Mesenchymal stem cell (in vitro differentiated cells and primary cell): Measurements from ENCODE around the gene BCL2L15.

Experiments used
- DNase-seq: peaks from one replicate; pipeline ENCODE4 v3.0.0-alpha.2; 2013
- H2AFZ ChIP-seq: one replicate; pipeline ENCODE4 v1.6.1; 2013; ENCODE audit warnings: low read depth, mild to moderate bottlenecking, control low read depth, inconsistent platforms, low read length, moderate library complexity
- H2AK5ac ChIP-seq: 2 replicates; pipeline ENCODE4 v1.6.1; 2013; ENCODE audit warnings: low read length, moderate library complexity, mild to moderate bottlenecking, inconsistent platforms; ENCODE audit not compliant: severe bottlenecking
- H2BK120ac ChIP-seq: one replicate; pipeline ENCODE4 v1.6.1; 2013; ENCODE audit warnings: low read depth, mild to moderate bottlenecking, inconsistent platforms, low read length, moderate library complexity
- H2BK12ac ChIP-seq, 2 experiments: one replicate each; pipeline ENCODE4 v1.6.1; 2013; ENCODE audit warnings: inconsistent platforms in 2 of 2, low read length in 2 of 2, mild to moderate bottlenecking in 2 of 2, moderate library complexity in 2 of 2, control low read depth in 1 of 2
- H2BK15ac ChIP-seq: one replicate; pipeline ENCODE4 v1.6.1; 2013; ENCODE audit warnings: mild to moderate bottlenecking, low read depth, inconsistent platforms; ENCODE audit not compliant: poor library complexity, severe bottlenecking
- H2BK5ac ChIP-seq: 2 replicates; pipeline ENCODE4 v1.6.1; 2013; ENCODE audit warnings: low read depth, mild to moderate bottlenecking, low read length, control low read depth, inconsistent platforms; ENCODE audit not compliant: poor library complexity, severe bottlenecking
- H3K14ac ChIP-seq, 2 experiments: one replicate each; pipeline ENCODE4 v1.6.1; 2013; ENCODE audit warnings: inconsistent platforms in 2 of 2, low read length in 2 of 2, control low read depth in 1 of 2, mild to moderate bottlenecking in 1 of 2, moderate library complexity in 1 of 2
- H3K18ac ChIP-seq, 2 experiments: one replicate each; pipeline ENCODE4 v1.6.1; 2013; ENCODE audit warnings: inconsistent platforms in 2 of 2, low read length in 2 of 2, control low read depth in 1 of 2, low read depth in 1 of 2, mild to moderate bottlenecking in 1 of 2
- H3K23ac ChIP-seq, 2 experiments: one replicate each; pipeline ENCODE4 v1.6.1; 2013; ENCODE audit warnings: inconsistent platforms in 2 of 2, low read length in 2 of 2, mild to moderate bottlenecking in 2 of 2, moderate library complexity in 2 of 2, control low read depth in 1 of 2
- H3K27ac ChIP-seq: 2 replicates; pipeline ENCODE4 v1.5.1; 2013; ENCODE audit warnings: mild to moderate bottlenecking, moderate library complexity, low read length, control low read depth, inconsistent platforms; ENCODE audit not compliant: poor library complexity, severe bottlenecking
- H3K27me3 ChIP-seq, 2 experiments: 2 replicates each; pipeline versions ENCODE4 v1.6.1 to v1.7.0; 2013; ENCODE audit warnings: low read length in 2 of 2, mild to moderate bottlenecking in 2 of 2, moderate library complexity in 2 of 2, control low read depth in 1 of 2, inconsistent platforms in 1 of 2; ENCODE audit not compliant: control insufficient read depth in 1 of 2, insufficient read depth in 1 of 2
- H3K36me3 ChIP-seq, 2 experiments: 2 replicates each; pipeline versions ENCODE4 v1.6.1 to v1.7.0; 2013; ENCODE audit warnings: low read length in 2 of 2, control low read depth in 1 of 2, inconsistent platforms in 1 of 2, low read depth in 1 of 2, mild to moderate bottlenecking in 1 of 2; ENCODE audit not compliant: insufficient read depth in 2 of 2, control insufficient read depth in 1 of 2
- H3K4ac ChIP-seq, 2 experiments: one replicate each; pipeline ENCODE4 v1.6.1; 2013; ENCODE audit warnings: inconsistent platforms in 2 of 2, low read length in 2 of 2, mild to moderate bottlenecking in 2 of 2, moderate library complexity in 2 of 2, control low read depth in 1 of 2, low read depth in 1 of 2
- H3K4me1 ChIP-seq: 2 replicates; pipeline ENCODE4 v1.6.1; 2013; ENCODE audit warnings: low read depth, low read length, control low read depth; ENCODE audit not compliant: control insufficient read depth, insufficient read depth
- H3K4me2 ChIP-seq: 2 replicates; pipeline ENCODE4 v1.6.1; 2013; ENCODE audit warnings: low read length, mild to moderate bottlenecking, inconsistent platforms; ENCODE audit not compliant: poor library complexity, severe bottlenecking
- H3K4me3 ChIP-seq, 2 experiments: 2 replicates each; pipeline versions ENCODE4 v1.5.1 to v1.7.0; 2013; ENCODE audit warnings: low read length in 2 of 2, mild to moderate bottlenecking in 2 of 2, control low read depth in 1 of 2, low read depth in 1 of 2; ENCODE audit not compliant: insufficient read depth in 1 of 2
- H3K79me1 ChIP-seq: replicated peaks from 2 replicates; pipeline ENCODE4 v1.6.1; 2013; ENCODE audit warnings: mild to moderate bottlenecking, control low read depth, low read length, inconsistent platforms; ENCODE audit not compliant: poor library complexity, severe bottlenecking
- H3K9ac ChIP-seq: 2 replicates; pipeline ENCODE4 v1.7.0; 2013; ENCODE audit warnings: mild to moderate bottlenecking, low read length, moderate library complexity
- H3K9me3 ChIP-seq: 2 replicates; pipeline ENCODE4 v1.7.0; 2013; ENCODE audit warnings: mild to moderate bottlenecking, low read length; ENCODE audit not compliant: control insufficient read depth
- H4K8ac ChIP-seq: one replicate; pipeline ENCODE4 v1.6.1; 2013; ENCODE audit warnings: inconsistent platforms, mild to moderate bottlenecking, low read length, moderate library complexity
- H4K91ac ChIP-seq: one replicate; pipeline ENCODE4 v1.6.1; 2013; ENCODE audit warnings: mild to moderate bottlenecking, low read length, inconsistent platforms
- WGBS: methylation state at CpG from one replicate; pipeline ENCODE4 v1.1.7; 2013; ENCODE audit warnings: mixed read lengths; 5-methylcytosine and 5-hydroxymethylcytosine counted together

Gene BCL2L15

GRCh38 chr1:113890816-113891215 is 3.4 kb upstream of the BCL2L15 start:
- no peak overlapping the region for H2AFZ ChIP-seq
- H2BK15ac ChIP-seq, result no peak overlapping the region
- H4K8ac ChIP-seq, result no peak overlapping the region
- H3K18ac ChIP-seq, result no peak overlapping the region
- H3K4me3 ChIP-seq, result no peak overlapping the region
- peaks cover 3% of the 10 kb centered on the region for H3K4me1 ChIP-seq
- no peak overlapping the region for H3K4me2 ChIP-seq
- 0% methylated on average over 1 of the region's 2 CpGs for WGBS
- no peak overlapping the region for H2AK5ac ChIP-seq
- H3K14ac ChIP-seq, result no peak overlapping the region
- H3K27ac ChIP-seq, result no peak overlapping the region
- H4K91ac ChIP-seq, result no peak overlapping the region
- no peak overlapping the region for H3K23ac ChIP-seq
- H2BK5ac ChIP-seq, result no peak overlapping the region
- DNase-seq, result no peak
- no peaks in the 10 kb centered on the region for H3K79me1 ChIP-seq
- H3K4ac ChIP-seq, result no peak overlapping the region
- no peaks in the 10 kb centered on the region for H3K27me3 ChIP-seq
- no peaks in the 10 kb centered on the region for H3K9me3 ChIP-seq
- no peak overlapping the region for H2BK120ac ChIP-seq
- no peak overlapping the region for H3K9ac ChIP-seq
- H3K36me3 ChIP-seq, result peaks cover 5 to 19% of the 10 kb centered on the region in 2 experiments
- no peak overlapping the region for H2BK12ac ChIP-seq

- no peak overlapping the region for H3K4ac ChIP-seq
- H4K8ac ChIP-seq, result no peak overlapping the region
- no peak overlapping the region for H3K23ac ChIP-seq
- no peak overlapping the region for H2BK5ac ChIP-seq
- no peak overlapping the region for H3K14ac ChIP-seq
- H2BK120ac ChIP-seq, result no peak overlapping the region
- WGBS, result 96% methylated on average over 16 of the region's 17 CpGs
- no peak overlapping the region for H2AK5ac ChIP-seq
- no peak overlapping the region for H3K4me2 ChIP-seq
- H3K9ac ChIP-seq, result no peak overlapping the region
- no peak overlapping the region for H2AFZ ChIP-seq
- H3K9me3 ChIP-seq, result no peaks in the 10 kb centered on the region
- no peaks in the 10 kb centered on the region for H3K36me3 ChIP-seq
- H3K4me1 ChIP-seq, result peaks cover 3% of the 10 kb centered on the region
- no peak overlapping the region for H4K91ac ChIP-seq
- no peak for DNase-seq
- no peak overlapping the region for H3K4me3 ChIP-seq
- no peak overlapping the region for H2BK15ac ChIP-seq
- no peak overlapping the region for H2BK12ac ChIP-seq
- H3K18ac ChIP-seq, result no peak overlapping the region
- no peaks in the 10 kb centered on the region for H3K79me1 ChIP-seq
- no peaks in the 10 kb centered on the region for H3K27me3 ChIP-seq
- no peak overlapping the region for H3K27ac ChIP-seq
Measured at GRCh38 chr1:113886417-113887401, 672 bp downstream of the BCL2L15 start.

GRCh38 chr1:113881661-113882060 is 5.7 kb downstream of the BCL2L15 start:
- Histone ChIP-seq H2BK5ac (no peak overlapping the region), H3K79me1 (no peaks in the 10 kb centered on the region), H4K91ac (no peak overlapping the region), H3K4me3 (no peak overlapping the region), H4K8ac (no peak overlapping the region), H3K18ac (no peak overlapping the region), H3K27me3 (no peaks in the 10 kb centered on the region), H3K36me3 (no peaks in the 10 kb centered on the region), H2AFZ (no peak overlapping the region), H2BK120ac (no peak overlapping the region), H3K4ac (no peak overlapping the region), H2AK5ac (no peak overlapping the region), H3K4me1 (peaks cover 1% of the 10 kb centered on the region), H3K9me3 (no peaks in the 10 kb centered on the region), H3K27ac (no peak overlapping the region), H3K23ac (no peak overlapping the region), H3K9ac (no peak overlapping the region), H2BK12ac (no peak overlapping the region), H2BK15ac (no peak overlapping the region), H3K14ac (no peak overlapping the region), H3K4me2 (no peak overlapping the region)
- no peak for DNase-seq
- 91% methylated on average over 2 of the region's 2 CpGs for WGBS

- Histone ChIP-seq H3K14ac (no peak overlapping the region), H3K27me3 (no peaks in the 10 kb centered on the region), H2BK5ac (no peak overlapping the region), H3K23ac (no peak overlapping the region), H3K4me2 (no peak overlapping the region), H3K36me3 (no peaks in the 10 kb centered on the region), H3K4me1 (peaks cover 1% of the 10 kb centered on the region), H3K79me1 (no peaks in the 10 kb centered on the region), H4K91ac (no peak overlapping the region), H4K8ac (no peak overlapping the region), H2BK120ac (no peak overlapping the region), H2AK5ac (peak overlapping the region; percentile 96), H3K4ac (no peak overlapping the region), H3K9ac (no peak overlapping the region), H3K9me3 (no peaks in the 10 kb centered on the region), H2BK15ac (no peak overlapping the region), H2BK12ac (no peak overlapping the region), H2AFZ (no peak overlapping the region), H3K27ac (peak overlapping the region; percentile 81), H3K18ac (no peak overlapping the region), H3K4me3 (no peak overlapping the region)
- no peak for DNase-seq
- 97% methylated on average over 4 of the region's 4 CpGs for WGBS
Measured at GRCh38 chr1:113879739-113880038, 7.7 kb downstream of the BCL2L15 start.
